GM18517 (cell line): Measurements from ENCODE around the gene ITPR1.

Source experiments
- ATAC-seq: cut with Tn5 transposase; IDR thresholded peaks from one replicate; pipeline ENCODE4 v1.9.1; 2021; ENCODE audit warnings: mild to moderate bottlenecking, moderate library complexity; ENCODE audit not compliant: unreplicated experiment

The ITPR1 gene

GRCh38 chr3:4800595-4800994 is 307.4 kb downstream of the ITPR1 start:
- ATAC-seq: no peak

- ATAC-seq: no peak
Observed at GRCh38 chr3:4801892-4802291, 308.7 kb downstream of the ITPR1 start.

- no peak for ATAC-seq
Observed at GRCh38 chr3:4802903-4803302, 309.8 kb downstream of the ITPR1 start.

GRCh38 chr3:4804161-4805058 is 311.3 kb downstream of the ITPR1 start:
- no peak for ATAC-seq

GRCh38 chr3:4805662-4806061 is 312.5 kb downstream of the ITPR1 start:
- ATAC-seq: no peak

GRCh38 chr3:4806535-4807108 is 313.5 kb downstream of the ITPR1 start:
- no peak for ATAC-seq

- no peak for ATAC-seq
Observed at GRCh38 chr3:4807381-4808280, 314.5 kb downstream of the ITPR1 start.

- no peak for ATAC-seq
Observed at GRCh38 chr3:4808637-4809036, 315.5 kb downstream of the ITPR1 start.

- ATAC-seq: no peak
Observed at GRCh38 chr3:4809922-4810321, 316.8 kb downstream of the ITPR1 start.

- ATAC-seq: no peak
Observed at GRCh38 chr3:4812591-4812990, 319.4 kb downstream of the ITPR1 start.

- no peak for ATAC-seq
Observed at GRCh38 chr3:4813909-4814304, 320.8 kb downstream of the ITPR1 start.

- no peak for ATAC-seq
Observed at GRCh38 chr3:4814305-4814903, 321.3 kb downstream of the ITPR1 start.

- no peak for ATAC-seq
Observed at GRCh38 chr3:4814904-4815574, 321.9 kb downstream of the ITPR1 start.

- ATAC-seq: no peak
Observed at GRCh38 chr3:4816306-4816705, 323.2 kb downstream of the ITPR1 start.

GRCh38 chr3:4816718-4817117 is 323.6 kb downstream of the ITPR1 start:
- no peak for ATAC-seq

- no peak for ATAC-seq
Observed at GRCh38 chr3:4817128-4817527, 324.0 kb downstream of the ITPR1 start.

GRCh38 chr3:4818164-4818563 is 325.0 kb downstream of the ITPR1 start:
- no peak for ATAC-seq

- ATAC-seq: no peak
Observed at GRCh38 chr3:4818986-4819693, 326.0 kb downstream of the ITPR1 start.

GRCh38 chr3:4819746-4820145 is 326.6 kb downstream of the ITPR1 start:
- ATAC-seq: no peak
